Activated T-helper 1 cell treated with anti-CD3 and anti-CD28 coated beads, Interleukin-12 subunit alpha, Interleukin-12 subunit beta, Interleukin-2, Interleukin-4 antibody, amounts not matched to agents 30 ng/mL and 10 ng/mL and 1 ng/mL, durations not matched to agents 14 hours and 24 hours and 36 hours (primary cell): Measurements from ENCODE around the gene TYMS. TPM values are rescaled to one million over a fixed set of nuclear protein-coding genes. Genes with fewer than 3 reads are reported as not detected.
"Not testable (repeated sequence)": the region's sequence is repeated elsewhere in the genome, so short reads cannot be mapped to it uniquely, and the experiment has no call there.

Source experiments
- DNase-seq: peaks from one replicate; pipeline ENCODE4 v3.0.0; 2021; ENCODE audit warnings: low spot score
- H3K27ac Mint-ChIP-seq: one replicate; pipeline ENCODE4 v1.8.0; 2021; ENCODE audit warnings: mild to moderate bottlenecking, mixed read lengths
- H3K27me3 Mint-ChIP-seq: one replicate; pipeline ENCODE4 v1.8.0; 2022; ENCODE audit warnings: mild to moderate bottlenecking, moderate library complexity, mixed read lengths; ENCODE audit not compliant: insufficient read depth
- H3K36me3 Mint-ChIP-seq: one replicate; pipeline ENCODE4 v1.8.0; 2021; ENCODE audit warnings: low read depth, mixed read lengths
- H3K4me1 Mint-ChIP-seq: one replicate; pipeline ENCODE4 v1.8.0; 2021; ENCODE audit warnings: low read depth, mixed read lengths
- H3K4me3 Mint-ChIP-seq: one replicate; pipeline ENCODE4 v1.8.0; 2021; ENCODE audit warnings: mild to moderate bottlenecking, moderate library complexity, mixed read lengths
- H3K9me3 Mint-ChIP-seq: one replicate; pipeline ENCODE4 v1.8.0; 2021; ENCODE audit warnings: mixed read lengths
- intact Hi-C: fragments of 100-400 bp; cut with micrococcal nuclease; formaldehyde crosslinking; loops from one replicate; pipeline ENCODE4 v1.15.1; 2024
- total RNA-seq: library from RNA; stranded (reverse); gene quantifications from 2 replicates; pipeline ENCODE4 v1.2.3, GENCODE V29; 2022

Gene TYMS
- total RNA-seq, 1 donor from 2014 or later: 257 TPM

DNA sequence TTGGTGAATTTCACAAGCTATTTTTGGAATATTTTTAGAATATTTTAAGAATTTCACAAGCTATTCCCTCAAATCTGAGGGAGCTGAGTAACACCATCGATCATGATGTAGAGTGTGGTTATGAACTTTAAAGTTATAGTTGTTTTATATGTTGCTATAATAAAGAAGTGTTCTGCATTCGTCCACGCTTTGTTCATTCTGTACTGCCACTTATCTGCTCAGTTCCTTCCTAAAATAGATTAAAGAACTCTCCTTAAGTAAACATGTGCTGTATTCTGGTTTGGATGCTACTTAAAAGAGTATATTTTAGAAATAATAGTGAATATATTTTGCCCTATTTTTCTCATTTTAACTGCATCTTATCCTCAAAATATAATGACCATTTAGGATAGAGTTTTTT is 15.9 kb downstream of the TYMS start:
- no peak overlapping the region for H3K27ac Mint-ChIP-seq
- no peak overlapping the region for H3K4me3 Mint-ChIP-seq
- DNase-seq: no peak
- H3K27me3 Mint-ChIP-seq: no peaks in the 10 kb centered on the region
- peaks cover 17% of the 10 kb centered on the region for H3K4me1 Mint-ChIP-seq
- H3K9me3 Mint-ChIP-seq: no peaks in the 10 kb centered on the region
- intact Hi-C loops: loop anchor here (5.0 kb wide), 1 partner anchor 39 kb away; the partner anchor contains the start of gene ENOSF1
- H3K36me3 Mint-ChIP-seq: peaks cover 54% of the 10 kb centered on the region

- no peak overlapping the region for H3K27ac Mint-ChIP-seq
- no peaks in the 10 kb centered on the region for H3K9me3 Mint-ChIP-seq
- peaks cover 53% of the 10 kb centered on the region for H3K36me3 Mint-ChIP-seq
- no peak for DNase-seq
- no peak overlapping the region for H3K4me3 Mint-ChIP-seq
- H3K27me3 Mint-ChIP-seq: no peaks in the 10 kb centered on the region
- intact Hi-C loops: loop anchor here (5.0 kb wide), 1 partner anchor 39 kb away; the partner anchor contains the start of gene ENOSF1
- peaks cover 12% of the 10 kb centered on the region for H3K4me1 Mint-ChIP-seq
Observed at GRCh38 chr18:673769-674168, 16.3 kb downstream of the TYMS start.

DNA sequence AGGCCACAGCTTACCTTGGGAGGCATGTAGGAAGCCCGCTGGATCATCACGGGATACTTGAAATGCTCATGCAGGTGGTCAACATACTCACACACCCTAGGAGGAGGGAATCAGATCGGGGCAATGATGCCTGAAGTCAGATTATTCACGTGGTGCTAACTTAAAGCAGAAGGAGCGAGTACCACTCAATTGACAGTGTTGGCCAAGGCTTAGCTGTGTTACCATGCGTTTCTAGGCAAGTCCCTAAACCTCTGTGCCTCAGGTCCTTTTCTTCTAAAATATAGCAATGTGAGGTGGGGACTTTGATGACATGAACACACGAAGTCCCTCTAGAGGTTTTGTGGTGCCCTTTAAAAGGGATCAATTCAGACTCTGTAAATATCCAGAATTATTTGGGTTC is 17.9 kb downstream of the TYMS start:
- no peak overlapping the region for H3K4me3 Mint-ChIP-seq
- peak overlapping the region; percentile 7 for H3K27ac Mint-ChIP-seq
- H3K36me3 Mint-ChIP-seq: peaks cover 53% of the 10 kb centered on the region
- H3K27me3 Mint-ChIP-seq: no peaks in the 10 kb centered on the region
- H3K4me1 Mint-ChIP-seq: peaks cover 10% of the 10 kb centered on the region
- intact Hi-C loops: no loop called here
- DNase-seq: no peak
- no peaks in the 10 kb centered on the region for H3K9me3 Mint-ChIP-seq

GRCh38 chr18:676069-676468 is 18.6 kb downstream of the TYMS start:
- Mint-ChIP-seq H3K36me3 (peaks cover 49% of the 10 kb centered on the region), H3K27ac (no peak overlapping the region)
- no peak for DNase-seq

DNA sequence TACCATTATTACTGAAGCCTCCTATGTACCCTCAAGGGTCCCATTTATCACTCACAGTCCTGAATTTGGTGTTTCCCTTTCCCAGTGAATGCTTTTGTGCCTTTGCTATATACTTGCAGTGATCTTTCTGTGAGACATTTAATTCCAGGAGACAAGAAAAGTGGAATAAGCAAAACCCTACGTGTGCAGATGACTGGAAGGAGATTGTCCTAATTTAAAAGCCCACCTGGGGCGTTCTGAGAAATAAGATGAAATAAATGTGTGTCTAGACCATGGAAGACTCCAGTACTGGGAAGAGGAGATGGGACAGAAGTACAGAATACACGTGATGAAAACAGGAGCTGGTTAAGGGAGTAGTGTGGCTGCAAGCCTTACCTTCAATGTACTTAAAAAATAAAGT is 19.3 kb downstream of the TYMS start:
- Mint-ChIP-seq H3K9me3 (no peaks in the 10 kb centered on the region), H3K4me3 (no peak overlapping the region), H3K27ac (no peak overlapping the region), H3K27me3 (no peaks in the 10 kb centered on the region), H3K4me1 (peaks cover 5% of the 10 kb centered on the region), H3K36me3 (peaks cover 50% of the 10 kb centered on the region)
- intact Hi-C loops: no loop called here
- DNase-seq: no peak

More at GRCh38 chr18:676069-676468, 18.6 kb downstream of the TYMS start:
- Mint-ChIP-seq H3K4me1 (peaks cover 5% of the 10 kb centered on the region), H3K27me3 (no peaks in the 10 kb centered on the region), H3K9me3 (no peaks in the 10 kb centered on the region), H3K4me3 (no peak overlapping the region)
- intact Hi-C loops: no loop called here

DNA sequence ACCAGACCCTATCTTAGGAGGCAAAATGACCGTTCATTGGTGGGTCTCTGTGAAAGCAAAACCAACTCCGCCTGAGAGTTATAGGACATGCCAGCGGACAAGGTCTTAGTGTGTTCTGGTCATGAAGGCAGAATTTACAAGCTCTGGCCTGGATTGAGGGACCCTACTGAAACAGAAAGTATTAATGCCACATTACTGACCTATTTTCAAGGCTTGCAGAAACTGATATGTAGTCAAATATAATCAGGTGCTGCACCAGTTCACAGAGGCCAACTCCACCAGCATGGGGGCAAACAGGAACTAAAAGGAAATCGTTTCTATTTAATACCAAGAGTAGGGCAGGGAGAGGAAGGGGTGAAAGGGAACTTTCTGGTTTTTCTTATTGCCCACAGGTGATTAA is 19.7 kb downstream of the TYMS start:
- Mint-ChIP-seq H3K27ac (no peak overlapping the region), H3K9me3 (no peaks in the 10 kb centered on the region), H3K36me3 (peaks cover 54% of the 10 kb centered on the region), H3K4me3 (no peak overlapping the region), H3K27me3 (no peaks in the 10 kb centered on the region), H3K4me1 (peaks cover 9% of the 10 kb centered on the region)
- intact Hi-C loops: no loop called here
- no peak for DNase-seq

- Mint-ChIP-seq H3K9me3 (no peaks in the 10 kb centered on the region), H3K4me3 (no peak overlapping the region), H3K27me3 (no peaks in the 10 kb centered on the region), H3K27ac (no peak overlapping the region), H3K4me1 (peaks cover 16% of the 10 kb centered on the region), H3K36me3 (peaks cover 54% of the 10 kb centered on the region)
- intact Hi-C loops: no loop called here
- no peak for DNase-seq
Observed at GRCh38 chr18:677951-678381, 20.5 kb downstream of the TYMS start.

DNA sequence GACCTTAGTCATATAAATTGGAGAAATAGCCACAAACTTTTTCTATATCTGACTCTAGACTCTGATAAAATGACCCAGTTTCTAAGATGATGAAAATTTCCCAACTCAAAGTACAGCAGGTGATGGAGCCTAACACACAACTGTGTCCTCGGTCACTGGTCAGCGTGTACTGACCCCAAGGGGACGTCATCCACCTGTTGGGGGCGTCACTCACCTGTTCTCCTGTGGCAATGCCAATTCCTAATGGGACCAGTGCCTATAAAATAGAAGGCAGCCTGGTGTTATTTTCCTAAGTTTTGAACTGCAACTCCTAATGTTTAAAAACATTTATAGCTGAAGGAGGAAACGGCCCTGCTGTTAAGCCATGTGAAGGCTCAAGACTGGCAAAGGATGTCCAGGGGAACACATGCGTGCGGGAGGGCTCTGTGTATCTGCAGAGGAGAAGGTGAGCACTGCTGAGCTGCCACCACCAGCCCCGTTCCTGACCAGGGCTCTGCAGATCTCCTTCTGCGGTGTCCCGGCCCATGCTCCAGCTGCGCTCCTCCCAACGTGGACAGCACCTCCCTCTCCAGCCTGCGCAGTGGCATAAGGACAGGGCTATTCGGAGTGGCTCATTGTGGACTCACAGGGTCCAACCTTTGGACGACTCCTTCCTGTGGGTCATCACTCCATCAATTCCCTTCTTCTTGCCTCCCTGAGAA is 21.2 kb downstream of the TYMS start:
- Mint-ChIP-seq H3K9me3 (no peaks in the 10 kb centered on the region), H3K4me3 (no peak overlapping the region), H3K36me3 (peaks cover 60% of the 10 kb centered on the region), H3K27me3 (no peaks in the 10 kb centered on the region), H3K4me1 (peaks cover 23% of the 10 kb centered on the region), H3K27ac (no peak overlapping the region)
- no peak for DNase-seq
- intact Hi-C loops: no loop called here

DNA sequence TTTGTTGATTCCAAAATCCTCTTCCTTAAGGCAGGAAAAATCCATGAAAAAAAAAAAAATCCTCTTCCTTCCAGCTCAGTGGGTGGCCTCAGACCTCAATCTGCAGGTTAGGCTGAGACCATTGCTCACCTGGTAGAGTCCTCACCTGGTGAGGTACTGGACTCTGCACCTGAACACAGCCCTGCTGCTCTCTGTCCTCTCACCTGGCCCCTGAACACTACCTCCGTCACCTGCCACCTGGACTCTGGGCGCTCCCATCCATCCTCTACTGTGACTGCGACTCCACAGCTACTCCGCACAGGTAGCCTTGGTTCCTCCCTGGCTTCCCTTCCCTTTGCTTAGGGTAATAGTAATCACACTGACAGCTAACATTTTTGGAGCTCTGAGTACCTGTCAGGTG is 22.1 kb downstream of the TYMS start:
- Mint-ChIP-seq H3K4me3 (no peak overlapping the region), H3K36me3 (peaks cover 64% of the 10 kb centered on the region), H3K27ac (no peak overlapping the region), H3K27me3 (no peaks in the 10 kb centered on the region), H3K4me1 (peaks cover 25% of the 10 kb centered on the region), H3K9me3 (no peaks in the 10 kb centered on the region)
- intact Hi-C loops: no loop called here
- DNase-seq: no peak

GRCh38 chr18:680392-680791 is 22.9 kb downstream of the TYMS start:
- H3K27me3 Mint-ChIP-seq: no peaks in the 10 kb centered on the region
- H3K27ac Mint-ChIP-seq: no peak overlapping the region
- no peak for DNase-seq
- peaks cover 25% of the 10 kb centered on the region for H3K4me1 Mint-ChIP-seq
- H3K36me3 Mint-ChIP-seq: peaks cover 60% of the 10 kb centered on the region
- intact Hi-C loops: no loop called here
- H3K9me3 Mint-ChIP-seq: no peaks in the 10 kb centered on the region
- no peak overlapping the region for H3K4me3 Mint-ChIP-seq

- Mint-ChIP-seq H3K4me3 (peak overlapping the region; percentile 30), H3K9me3 (no peaks in the 10 kb centered on the region), H3K36me3 (peaks cover 56% of the 10 kb centered on the region), H3K27ac (peak overlapping the region; percentile 87), H3K4me1 (peaks cover 25% of the 10 kb centered on the region), H3K27me3 (no peaks in the 10 kb centered on the region)
- intact Hi-C loops: loop anchor here (1.0 to 2.0 kb wide), 4 partner anchors 21 to 129 kb away; partner anchors contain the start of gene ENOSF1
- peak; percentile 71 for DNase-seq
Observed at GRCh38 chr18:681985-682384, 24.5 kb downstream of the TYMS start.

DNA sequence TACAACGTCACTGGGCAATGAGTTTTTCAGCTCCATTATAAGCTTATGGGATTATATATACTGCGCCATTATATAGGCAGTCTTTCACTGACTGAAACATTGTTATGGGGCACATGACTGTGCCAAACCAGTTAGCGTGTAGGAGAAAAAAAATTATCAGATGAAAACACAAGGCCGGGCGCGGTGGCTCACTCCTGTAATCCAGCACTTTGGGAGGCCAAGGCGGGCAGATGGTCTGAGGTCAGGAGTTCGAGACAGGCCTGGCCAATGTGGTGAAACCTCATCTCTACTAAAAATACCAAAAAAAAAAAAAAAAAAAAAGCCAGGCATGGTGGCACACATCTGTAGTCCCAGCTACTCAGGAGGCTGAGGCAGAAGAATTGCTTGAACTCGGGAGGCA is 25.0 kb downstream of the TYMS start:
- Mint-ChIP-seq H3K4me1 (peaks cover 25% of the 10 kb centered on the region), H3K4me3 (peak overlapping the region; percentile 30), H3K36me3 (peaks cover 55% of the 10 kb centered on the region), H3K27ac (peak overlapping the region; percentile 87)
- H3K27me3 Mint-ChIP-seq, H3K9me3 Mint-ChIP-seq, DNase-seq: not testable (repeated sequence)
- intact Hi-C loops: loop anchor here (1.0 to 2.0 kb wide), 4 partner anchors 20 to 129 kb away; partner anchors contain the start of gene ENOSF1

DNA sequence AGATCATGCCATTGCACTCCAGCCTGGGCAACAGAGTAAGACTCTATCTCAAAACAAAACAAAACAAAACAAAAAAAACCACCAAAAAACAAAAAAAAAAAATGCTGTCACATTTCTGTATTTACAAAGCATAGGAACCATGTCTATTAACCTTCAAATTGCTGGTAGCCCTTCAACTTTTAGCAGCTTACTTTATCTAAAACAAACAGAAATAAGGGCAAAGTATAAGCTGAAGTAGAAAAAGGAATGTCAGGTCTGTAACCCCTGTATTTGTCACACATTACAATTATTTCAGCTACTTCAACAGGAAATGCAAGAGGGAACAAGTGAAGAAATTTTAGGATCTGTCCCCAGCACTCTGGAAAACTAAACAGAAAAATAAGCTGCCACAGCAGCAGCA is 25.4 kb downstream of the TYMS start:
- Mint-ChIP-seq H3K4me1 (peaks cover 25% of the 10 kb centered on the region), H3K27ac (peak overlapping the region; percentile 44), H3K4me3 (no peak overlapping the region), H3K36me3 (peaks cover 57% of the 10 kb centered on the region), H3K9me3 (no peaks in the 10 kb centered on the region), H3K27me3 (no peaks in the 10 kb centered on the region)
- intact Hi-C loops: loop anchor here (1.0 to 2.0 kb wide), 4 partner anchors 20 to 128 kb away; partner anchors contain the start of gene ENOSF1
- no peak for DNase-seq
